ENCODE measurements around the gene SLC30A4.
"Not testable (repeated sequence)": the region's sequence is repeated elsewhere in the genome, so short reads cannot be mapped to it uniquely, and the experiment has no call there.

Gene SLC30A4, protein sequence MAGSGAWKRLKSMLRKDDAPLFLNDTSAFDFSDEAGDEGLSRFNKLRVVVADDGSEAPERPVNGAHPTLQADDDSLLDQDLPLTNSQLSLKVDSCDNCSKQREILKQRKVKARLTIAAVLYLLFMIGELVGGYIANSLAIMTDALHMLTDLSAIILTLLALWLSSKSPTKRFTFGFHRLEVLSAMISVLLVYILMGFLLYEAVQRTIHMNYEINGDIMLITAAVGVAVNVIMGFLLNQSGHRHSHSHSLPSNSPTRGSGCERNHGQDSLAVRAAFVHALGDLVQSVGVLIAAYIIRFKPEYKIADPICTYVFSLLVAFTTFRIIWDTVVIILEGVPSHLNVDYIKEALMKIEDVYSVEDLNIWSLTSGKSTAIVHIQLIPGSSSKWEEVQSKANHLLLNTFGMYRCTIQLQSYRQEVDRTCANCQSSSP

DNA sequence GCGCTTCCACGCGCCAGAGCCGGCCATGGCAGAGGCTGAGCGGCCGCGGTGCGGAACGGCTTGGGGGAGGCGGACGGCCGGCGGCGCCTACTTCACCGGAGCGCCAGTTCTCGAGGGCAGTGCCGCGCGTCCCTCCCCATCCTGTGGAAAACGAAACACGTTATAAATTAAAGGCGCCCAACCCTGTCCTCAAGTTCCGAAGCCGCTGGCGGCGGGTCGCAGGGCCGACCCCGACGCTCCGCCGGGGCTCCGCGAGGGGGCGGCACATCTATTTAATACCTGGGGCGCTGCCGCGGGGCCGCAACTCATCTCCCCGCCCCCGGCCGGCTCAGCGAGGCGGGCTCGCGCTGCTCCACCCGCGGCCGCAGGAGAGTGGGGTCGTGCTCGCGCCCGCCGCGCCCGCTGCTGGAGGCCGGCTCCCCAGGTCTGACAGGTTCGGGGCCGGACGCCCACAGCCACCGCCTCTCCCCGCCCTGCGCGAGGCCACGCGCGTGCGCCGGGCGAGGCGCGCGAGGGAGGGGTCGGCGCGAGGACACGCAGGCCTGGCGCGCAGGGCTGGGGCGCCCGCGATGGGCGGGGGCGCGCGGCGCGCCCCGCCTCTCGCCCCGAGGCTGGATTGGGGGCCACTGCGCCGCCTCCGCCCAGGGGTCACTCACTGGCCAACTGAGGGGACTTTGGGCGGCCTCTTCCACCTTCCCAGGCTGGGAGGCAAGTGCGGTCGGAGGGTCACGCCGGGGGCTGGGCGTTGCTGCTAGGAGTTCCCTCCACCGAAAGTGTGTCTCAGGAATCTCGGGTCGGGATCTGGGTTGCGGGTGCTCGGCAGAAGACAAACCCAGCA is at the start of gene SLC30A4:
Gene SLC30A4, minus strand, starts transcription at position 428 of the 838 bp plus-strand sequence. Its CDS starts 401 bp downstream, at position 27.
- DNase-seq (ENCODE audit: low spot score) = peak; percentile 38

DNA sequence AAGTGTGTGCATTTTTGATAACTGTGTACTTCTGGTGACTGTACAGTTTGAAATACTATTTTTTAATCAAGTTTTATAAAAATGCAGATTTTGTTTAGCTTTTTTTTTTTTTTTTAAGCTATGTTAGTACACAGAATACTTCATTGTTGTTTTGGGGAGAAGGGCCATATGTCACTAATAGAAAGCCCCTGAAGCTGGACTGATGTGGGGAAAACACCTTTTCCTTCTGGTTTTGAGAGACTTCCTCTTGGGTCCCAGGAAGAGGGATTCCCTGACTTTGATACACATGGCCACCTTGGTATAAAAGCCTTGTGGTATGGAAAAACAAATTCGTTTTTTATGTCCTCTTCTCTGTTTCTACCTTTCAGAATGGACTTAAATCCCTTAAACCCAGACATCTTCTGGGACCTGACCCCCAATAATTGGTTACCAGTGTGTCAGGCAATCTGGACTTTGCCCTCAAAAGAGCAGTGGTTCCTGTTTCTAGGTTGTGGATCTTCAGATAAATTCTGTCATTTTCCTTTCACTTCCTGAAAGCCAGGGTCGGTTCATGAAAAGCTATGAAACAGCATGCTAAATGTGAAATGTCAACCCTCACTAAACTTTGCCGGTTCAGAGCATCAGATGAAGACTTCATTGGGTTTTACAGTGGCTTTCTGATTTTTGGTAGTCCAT is 33.5 kb upstream of the SLC30A4 start:
- DNase-seq (ENCODE audit: low spot score) = no peak

DNA sequence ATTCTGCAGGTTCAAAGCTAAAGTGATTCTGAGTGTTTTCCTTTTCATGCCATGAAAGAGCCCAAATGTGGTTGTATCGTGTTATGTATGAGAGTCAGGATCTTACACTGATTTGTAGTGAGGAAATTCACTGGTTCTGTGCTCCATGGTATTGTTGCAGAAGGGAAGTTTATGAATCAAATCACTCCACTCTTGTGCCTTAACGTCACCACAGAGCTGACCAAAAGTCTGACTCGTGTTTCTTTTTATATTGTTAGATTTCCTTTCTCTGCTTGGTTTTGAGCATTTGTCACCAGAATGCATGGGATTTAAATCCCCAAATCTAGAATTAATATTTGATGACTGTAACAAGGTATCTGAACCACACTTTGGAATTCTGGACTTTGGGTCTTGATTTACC is 29.1 kb upstream of the SLC30A4 start:
- DNase-seq (ENCODE audit: low spot score) = no peak

DNA sequence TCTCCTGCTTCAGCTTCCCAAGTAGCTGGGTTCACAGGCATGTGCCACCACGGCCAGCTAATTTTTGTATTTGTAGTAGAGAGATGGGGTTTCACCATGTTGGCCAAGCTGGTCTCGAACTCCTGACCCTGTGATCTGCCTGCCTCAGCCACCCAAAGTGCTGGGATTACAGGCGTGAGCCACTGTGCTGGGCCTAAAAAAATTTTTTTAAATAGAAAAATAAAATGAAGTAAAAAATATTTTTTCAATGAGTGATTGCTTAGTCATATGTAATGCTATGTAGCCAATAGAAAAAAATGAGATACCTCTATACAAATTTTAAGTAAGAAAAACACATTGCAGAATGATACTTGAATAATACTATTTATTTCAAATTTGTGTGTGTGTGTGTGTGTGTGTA is 27.9 kb upstream of the SLC30A4 start:
- DNase-seq (ENCODE audit: low spot score) = no peak

DNA sequence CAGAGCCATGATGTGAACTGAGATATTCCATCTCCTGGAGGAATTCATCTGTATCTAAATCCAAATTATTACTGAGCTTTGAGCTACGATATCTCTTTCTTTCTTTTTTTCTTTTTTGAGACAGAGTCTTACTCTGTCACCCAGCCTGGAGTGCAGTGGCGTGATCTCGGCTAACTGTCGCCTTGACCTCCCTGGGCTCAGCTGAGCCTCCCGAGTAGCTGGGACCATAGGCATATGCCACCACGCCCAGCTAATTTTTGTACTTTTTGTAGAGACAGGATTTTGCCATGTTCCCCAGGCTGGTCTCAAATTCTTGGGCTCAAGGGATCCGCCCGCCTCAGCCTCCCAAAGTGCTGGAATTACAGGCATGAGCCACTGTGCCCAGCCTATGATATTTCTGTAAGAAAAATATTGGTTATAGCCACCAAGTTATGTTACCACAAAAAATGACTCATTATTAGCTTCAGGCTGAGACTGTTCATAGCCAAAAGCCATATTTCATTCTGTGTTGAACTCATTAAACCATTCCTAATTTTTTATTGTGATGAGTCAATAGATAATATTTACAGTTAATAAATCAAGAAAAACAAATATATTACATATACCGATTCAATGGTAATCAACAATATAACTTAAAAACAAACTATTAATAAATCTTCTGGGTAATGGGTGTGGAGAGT is 27.1 kb upstream of the SLC30A4 start:
- no peak for DNase-seq (ENCODE audit: low spot score)

DNA sequence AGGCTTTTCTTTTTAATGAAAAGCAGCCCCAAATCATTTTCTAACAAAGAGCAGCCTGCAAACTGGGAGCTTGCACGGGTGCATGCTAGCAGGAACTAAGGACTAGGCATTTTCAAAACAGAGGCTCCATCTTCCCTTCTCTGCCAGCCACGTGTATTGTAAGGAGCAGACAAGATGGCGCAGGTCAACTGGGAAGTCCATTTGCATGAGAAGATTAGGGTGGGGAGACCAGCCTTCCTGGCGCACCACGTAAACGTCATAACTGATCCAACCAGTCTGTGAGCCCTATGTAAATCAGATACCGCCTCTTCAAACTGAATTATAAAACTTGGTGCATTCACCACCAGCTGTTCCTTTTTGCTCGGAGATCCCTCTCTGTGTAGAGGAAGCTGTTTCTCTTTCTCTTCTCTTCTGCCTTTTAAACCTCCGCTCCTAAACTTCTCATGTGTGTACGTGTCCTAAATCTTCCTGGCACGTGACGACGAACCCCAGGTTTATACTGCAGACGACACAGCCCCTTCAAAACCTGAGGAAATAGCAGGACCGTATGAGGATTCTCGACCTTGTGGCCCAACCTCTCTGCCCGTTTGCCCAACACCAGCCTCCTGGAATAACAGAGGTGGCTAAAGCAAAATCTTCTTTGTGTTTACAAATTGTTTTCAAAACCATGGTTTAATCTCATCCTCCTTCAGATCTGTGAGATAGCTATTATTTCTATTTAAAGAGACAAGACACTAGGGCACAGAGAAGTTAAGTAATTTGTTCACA is 26.4 kb upstream of the SLC30A4 start:
- no peak for DNase-seq (ENCODE audit: low spot score)

DNA sequence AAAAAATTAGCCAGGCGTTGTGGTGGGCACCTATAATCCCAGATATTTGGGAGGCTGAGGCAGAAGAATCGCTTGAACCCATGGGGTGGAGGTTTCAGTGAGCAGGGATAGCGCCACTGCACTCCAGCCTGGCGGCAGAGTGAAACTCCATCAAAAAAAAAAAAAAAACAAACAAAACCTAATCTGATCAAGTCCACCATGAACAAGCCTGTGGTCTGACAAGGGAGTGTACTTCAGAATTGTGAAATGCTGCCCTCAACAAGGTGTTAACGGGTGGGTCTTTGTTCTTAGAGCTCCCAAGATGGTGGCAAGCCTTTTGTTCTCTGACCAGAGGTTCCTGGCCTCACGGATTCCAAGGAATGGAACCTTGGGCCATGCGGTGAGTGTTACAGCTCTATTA is 24.2 kb upstream of the SLC30A4 start:
- DNase-seq (ENCODE audit: low spot score) = no peak

DNA sequence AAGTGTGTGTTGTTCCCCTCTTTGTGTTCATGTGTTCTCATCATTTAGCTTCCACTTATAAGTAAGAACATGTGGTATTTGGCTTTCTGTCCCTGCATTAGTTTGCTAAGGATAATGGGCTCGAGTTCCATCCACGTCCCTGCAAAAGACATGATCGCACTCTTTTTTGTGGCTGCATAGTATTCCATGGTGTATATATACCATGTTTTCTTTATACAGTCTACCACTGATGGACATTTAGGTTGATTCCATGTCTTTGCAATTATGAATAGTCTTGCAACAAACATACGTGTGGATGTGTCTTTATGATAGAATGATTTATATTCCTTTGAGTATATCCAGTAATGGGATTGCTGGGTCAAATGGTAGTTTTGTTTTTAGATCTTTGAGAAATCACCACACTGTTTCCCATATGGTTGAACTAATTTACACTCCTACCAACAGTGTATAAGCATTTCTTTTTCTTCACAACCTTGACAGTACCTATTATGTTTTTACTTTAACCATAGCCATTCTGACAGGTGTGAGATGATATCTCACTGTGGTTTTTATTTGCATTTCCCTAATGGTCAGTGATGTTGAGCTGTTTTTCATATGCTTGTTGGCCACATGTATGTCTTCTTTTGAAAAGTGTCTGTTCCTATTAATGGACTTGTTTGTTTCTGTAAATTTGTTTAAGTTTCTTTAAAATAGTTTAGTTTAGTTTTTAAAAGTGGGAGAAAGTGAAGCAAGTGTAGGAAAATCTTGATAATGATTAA is 21.9 kb upstream of the SLC30A4 start:
- DNase-seq (ENCODE audit: low spot score) = no peak

DNA sequence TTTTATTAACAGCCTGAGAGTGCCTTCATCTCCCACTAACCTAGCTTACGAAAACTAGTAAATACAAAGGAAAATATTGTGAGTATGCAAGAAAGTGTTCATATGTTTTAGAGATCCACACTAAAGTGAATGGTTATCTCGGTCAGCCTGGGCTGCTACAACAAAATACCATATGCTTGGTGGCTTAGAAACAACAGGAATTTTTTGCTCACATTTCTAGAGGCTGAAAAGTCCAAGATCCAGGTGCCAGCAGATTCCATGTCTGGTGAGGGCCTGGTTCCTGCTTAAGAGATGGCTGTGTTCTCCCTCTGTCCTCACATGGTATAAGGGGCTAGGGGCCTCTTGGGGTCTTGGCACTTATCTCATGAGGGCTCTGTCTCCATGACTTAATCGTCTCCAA is 20.5 kb upstream of the SLC30A4 start:
- no peak for DNase-seq (ENCODE audit: low spot score)

DNA sequence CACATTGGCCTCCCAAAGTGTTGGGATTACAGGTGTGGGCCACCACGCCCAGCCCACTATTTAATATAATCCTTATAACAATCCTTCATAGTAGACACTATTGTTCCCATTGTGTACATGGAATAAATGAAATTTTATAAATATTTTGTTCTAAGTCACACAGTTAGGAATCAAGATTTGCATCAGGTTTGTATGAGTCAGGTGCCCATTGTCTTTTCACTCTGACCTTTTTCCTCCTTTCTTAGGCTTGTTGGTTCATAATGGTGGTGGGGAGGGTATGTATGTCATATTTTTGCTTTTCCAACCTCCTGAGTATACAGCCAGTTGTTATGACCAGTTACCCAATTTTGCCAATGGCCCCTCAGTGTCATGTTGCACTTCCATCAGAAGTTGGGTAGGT is 18.0 kb upstream of the SLC30A4 start:
- DNase-seq (ENCODE audit: low spot score) = no peak

DNA sequence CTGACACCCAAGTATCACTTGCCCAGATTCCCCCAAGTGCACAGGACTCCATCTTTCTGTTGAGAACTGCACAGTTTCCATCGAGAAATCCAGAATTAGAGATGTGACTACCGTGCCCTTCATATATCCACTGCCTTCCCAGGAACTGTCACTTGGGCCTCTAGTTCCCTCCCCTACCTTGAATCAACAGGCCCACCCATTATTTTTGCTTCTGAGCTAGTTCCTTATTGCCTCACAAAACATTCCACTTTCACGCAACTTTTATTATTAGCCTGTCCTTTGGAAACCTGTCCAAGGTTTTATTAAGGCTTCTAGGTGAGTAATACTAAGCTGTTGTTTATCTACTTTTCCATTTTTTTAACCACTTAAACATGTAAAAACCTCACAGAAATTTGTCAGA is 17.1 kb upstream of the SLC30A4 start:
- DNase-seq (ENCODE audit: low spot score) = no peak

DNA sequence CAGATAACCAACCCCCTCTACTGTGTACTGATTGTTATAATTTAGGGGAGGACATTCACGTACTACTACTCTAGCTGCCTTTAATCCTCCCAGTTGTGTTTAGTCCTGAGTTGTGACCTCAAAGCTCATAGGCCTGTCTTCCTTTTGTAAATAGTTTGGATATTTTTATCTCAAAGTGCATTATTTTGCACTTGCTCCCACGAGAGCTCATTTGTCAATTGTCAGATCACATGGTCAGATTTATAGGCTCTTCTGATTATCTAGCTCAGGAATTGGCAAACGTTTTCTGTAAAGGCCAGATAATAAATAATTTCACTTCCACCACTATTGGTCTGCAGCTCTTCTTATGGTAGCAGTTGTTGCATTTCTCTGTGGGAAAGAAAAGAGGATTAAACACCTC is 14.4 kb upstream of the SLC30A4 start:
- DNase-seq (ENCODE audit: low spot score) = no peak

DNA sequence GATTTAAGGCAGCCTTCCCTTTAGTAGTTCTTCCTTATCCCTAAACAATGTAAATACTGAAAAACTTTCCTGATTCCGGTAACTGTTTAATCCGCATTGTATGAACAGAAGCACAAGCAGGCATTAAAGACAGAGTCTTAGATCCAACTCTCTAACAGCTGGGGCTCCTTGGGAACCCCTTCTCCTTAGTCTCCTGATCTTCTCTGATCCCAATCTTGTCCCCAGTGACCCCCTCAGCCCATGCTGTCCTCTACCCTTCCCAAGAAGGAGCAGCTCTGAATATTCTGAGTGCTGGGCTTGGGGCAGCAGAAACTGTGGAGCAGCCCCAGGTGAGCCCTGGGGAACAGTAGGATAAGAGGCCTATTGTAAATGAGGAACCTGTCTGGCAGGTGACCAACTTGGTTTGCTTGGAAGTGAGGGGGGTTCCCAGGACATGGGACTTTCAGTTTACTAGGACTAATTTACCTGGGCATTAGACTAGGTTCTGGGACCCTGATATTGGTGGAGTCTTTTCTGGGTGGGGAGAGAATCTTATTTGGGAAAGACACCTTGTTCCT is 13.0 kb upstream of the SLC30A4 start:
- no peak for DNase-seq (ENCODE audit: low spot score)

DNA sequence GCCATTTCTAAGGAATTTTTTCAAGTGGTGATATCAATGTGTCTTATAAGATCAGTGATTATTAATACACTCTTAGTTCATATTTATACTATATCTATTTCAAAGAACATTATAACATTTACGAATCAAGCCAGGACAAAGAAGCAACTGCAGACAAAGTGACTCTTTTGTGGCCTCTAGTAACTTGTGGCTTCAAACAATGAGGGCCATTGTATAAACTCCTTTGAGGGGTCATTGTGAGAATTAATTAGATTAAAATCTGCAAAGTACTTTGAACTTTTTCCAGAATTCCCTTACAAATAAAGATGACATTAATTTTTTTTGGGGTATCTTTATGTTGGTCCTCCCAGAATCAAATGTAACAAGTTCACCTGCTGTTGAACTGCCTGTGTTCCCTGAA is 12.3 kb upstream of the SLC30A4 start:
- DNase-seq (ENCODE audit: low spot score) = no peak

DNA sequence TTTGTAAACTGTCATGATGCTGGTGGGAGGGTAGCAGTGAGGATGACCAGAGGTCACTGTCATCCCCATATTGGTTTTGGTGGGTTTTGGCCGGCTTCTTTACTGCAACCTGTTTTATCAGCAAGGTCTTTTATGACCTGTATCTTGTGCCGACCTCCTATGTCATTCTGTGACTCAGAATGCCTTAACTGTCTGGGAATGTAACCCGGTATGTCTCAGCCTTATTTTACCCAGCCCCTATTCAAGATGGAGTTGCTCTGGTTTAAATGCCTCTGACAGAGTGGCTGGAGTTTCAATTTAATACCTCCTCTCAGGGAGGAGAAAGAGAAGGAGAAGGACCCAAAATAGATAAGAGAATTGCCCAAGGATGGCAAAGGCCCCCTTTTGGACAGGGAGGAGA is 10.3 kb upstream of the SLC30A4 start:
- not testable (repeated sequence) for DNase-seq (ENCODE audit: low spot score)

DNA sequence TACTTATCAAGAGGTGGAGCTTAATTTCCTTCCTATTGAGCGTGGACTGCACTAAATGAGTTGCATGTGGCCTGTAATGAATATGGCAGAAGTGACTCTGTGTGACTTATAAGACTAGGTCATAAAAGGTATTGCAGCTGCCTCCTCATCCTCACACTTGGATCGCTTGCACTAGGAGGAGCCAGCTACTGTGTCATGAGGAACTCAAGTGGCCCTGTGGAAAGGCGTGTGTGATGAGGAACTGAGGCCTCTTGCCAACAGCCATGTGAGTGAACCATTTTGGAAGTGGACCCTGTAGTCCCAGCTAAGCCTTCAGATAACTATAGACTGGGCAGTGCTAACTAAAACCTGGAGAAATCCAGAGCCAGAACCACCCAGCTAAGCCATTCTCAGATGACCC is 7.1 kb upstream of the SLC30A4 start:
- DNase-seq (ENCODE audit: low spot score) = no peak

DNA sequence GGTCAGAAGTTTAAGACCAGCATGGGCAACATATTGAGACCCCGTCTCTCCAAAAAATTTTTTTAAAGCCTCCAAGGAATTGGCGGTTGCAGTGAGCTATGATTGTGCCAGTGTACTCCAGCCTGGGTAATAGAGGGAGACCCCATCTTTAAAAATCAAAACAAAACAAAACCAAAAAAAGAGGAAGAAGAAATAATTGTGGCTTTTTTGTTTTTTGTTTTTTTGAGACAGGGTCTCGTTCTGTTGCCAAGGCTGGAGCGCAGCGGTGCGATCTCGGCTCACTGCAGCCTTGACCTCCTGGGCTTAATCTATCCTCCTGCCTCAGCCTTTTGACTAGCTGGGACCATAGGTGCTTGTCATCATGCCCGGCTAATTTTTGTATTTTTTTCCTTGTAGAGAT is 4.5 kb upstream of the SLC30A4 start:
- DNase-seq (ENCODE audit: low spot score) = no peak

DNA sequence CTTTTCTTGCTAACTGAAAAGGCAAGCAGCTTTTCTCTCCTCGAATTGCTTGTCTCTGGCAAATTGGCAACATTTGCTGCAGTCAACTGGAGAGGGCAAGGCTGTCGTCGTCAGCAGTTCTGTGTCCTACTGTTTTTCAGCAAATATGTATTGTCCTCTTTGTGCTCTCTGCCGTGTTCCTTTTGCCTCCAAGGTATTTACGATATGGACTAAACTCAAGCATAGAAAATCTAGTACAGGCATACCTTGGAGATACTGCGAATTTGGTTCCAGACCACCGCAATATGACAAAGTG is 558 bp upstream of the SLC30A4 start:
- no peak for DNase-seq (ENCODE audit: low spot score)

DNA sequence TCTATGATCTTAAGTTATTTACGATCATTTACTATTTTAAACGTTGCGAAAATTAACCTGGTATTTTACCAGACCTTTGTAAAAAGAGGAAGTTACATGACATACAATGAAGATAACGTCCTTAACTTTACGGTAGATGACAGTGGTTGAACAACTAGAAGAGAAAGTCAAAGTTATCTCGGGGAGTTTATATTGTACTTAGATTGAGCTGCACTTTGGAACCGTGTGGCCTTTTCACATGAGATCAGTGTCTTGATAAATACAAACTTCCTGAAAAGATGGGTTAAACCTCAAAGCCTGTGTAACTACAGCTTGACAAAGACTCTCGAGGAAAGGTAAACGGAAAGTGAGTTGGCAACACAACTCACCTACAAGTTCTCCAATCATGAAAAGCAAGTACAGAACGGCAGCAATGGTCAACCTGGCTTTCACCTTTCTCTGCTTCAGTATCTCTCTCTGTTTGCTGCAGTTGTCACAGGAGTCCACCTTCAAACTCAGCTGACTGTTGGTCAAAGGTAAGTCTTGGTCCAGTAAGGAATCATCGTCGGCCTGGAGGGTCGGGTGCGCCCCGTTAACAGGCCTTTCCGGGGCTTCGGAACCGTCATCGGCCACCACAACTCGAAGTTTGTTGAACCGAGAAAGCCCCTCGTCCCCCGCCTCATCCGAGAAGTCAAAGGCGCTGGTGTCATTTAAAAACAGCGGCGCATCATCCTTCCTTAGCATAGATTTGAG is 793 bp downstream of the SLC30A4 start:
- peak; percentile 36 for DNase-seq (ENCODE audit: low spot score)

DNA sequence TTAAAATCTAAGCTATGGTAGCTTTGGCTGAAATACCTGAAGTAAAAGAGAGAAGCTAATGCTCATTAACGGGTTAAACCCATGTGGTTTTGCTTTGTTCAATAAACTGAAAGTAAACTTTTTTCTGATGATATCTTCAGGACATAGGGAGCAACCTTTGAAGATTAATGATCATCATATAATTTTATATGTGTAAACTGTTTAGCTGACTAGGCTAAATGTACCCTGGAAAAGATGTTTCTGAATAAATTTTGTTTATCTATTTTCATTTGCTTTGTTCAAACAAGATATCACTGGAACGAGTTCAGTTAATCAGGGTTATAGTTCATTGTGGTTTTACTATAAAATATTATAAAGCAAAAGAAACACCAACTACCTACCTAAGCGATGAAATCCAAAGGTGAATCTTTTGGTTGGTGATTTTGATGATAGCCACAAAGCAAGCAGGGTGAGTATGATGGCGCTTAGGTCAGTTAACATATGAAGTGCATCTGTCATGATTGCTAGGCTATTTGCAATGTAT is 11.7 kb downstream of the SLC30A4 start:
- DNase-seq (ENCODE audit: low spot score) = no peak
